Prostate gland (tissue), 2 donors: ENCODE measurements around the gene ADCYAP1. TPM values are rescaled to one million over a fixed set of nuclear protein-coding genes. Genes with fewer than 3 reads are reported as not detected.

Experiments
- DNase-seq: peaks from one replicate; pipeline ENCODE4 v3.0.0-alpha.2; 2019; ENCODE audit warnings: low spot score
- H3K27ac ChIP-seq, 2 donors: fragments of 200-600 bp; sonication (generic); 2 replicates each; pipeline ENCODE4 v1.5.1; 2017 to 2019
- H3K27me3 ChIP-seq: fragments of 200-600 bp; sonication (generic); replicated peaks from 2 replicates; pipeline ENCODE4 v1.5.1; 2019; ENCODE audit not compliant: insufficient read depth
- H3K36me3 ChIP-seq, 2 donors: fragments of 200-600 bp; sonication (generic); 1 replicate in 1 of 2; 2 replicates in 1 of 2; pipeline versions ENCODE4 v1.5.1 to v1.8.1; 2017 to 2019
- H3K4me1 ChIP-seq: fragments of 200-600 bp; sonication (generic); replicated peaks from 2 replicates; pipeline ENCODE4 v1.5.1; 2019
- H3K4me3 ChIP-seq, 2 donors: fragments of 200-600 bp; sonication (generic); 2 replicates each; pipeline ENCODE4 v1.5.1; 2017 to 2019
- H3K9me3 ChIP-seq: fragments of 200-600 bp; sonication (generic); 2 replicates; pipeline ENCODE4 v1.5.1; 2017
- CTCF ChIP-seq, 4 experiments: fragments of 200-600 bp in 2 of 4; fragments of 450-650 bp in 2 of 4; sonication (generic) in 2 of 4; IDR thresholded peaks; 1 replicate in 3 of 4; 2 replicates in 1 of 4; pipeline ENCODE4 v1.5.1; 2016 to 2019; ENCODE audit warnings: antibody characterized with exemption in 4 of 4, mild to moderate bottlenecking in 2 of 4, moderate library complexity in 2 of 4
- POLR2A ChIP-seq: fragments of 450-650 bp; IDR thresholded peaks from one replicate; pipeline ENCODE4 v1.6.1; 2016; ENCODE audit warnings: antibody characterized with exemption, mild to moderate bottlenecking
- POLR2AphosphoS5 ChIP-seq: sonication (generic); formaldehyde crosslinking; IDR thresholded peaks from one replicate; pipeline ENCODE4 v1.6.1; 2017; ENCODE audit warnings: antibody characterized with exemption
- WGBS: methylation state at CpG from one replicate; pipeline ENCODE4 v1.1.5; 2018; 5-methylcytosine and 5-hydroxymethylcytosine counted together
- intact Hi-C: fragments of 100-400 bp; cut with DNase I; formaldehyde crosslinking; loops from one replicate; pipeline ENCODE4 v1.14.2; 2022
- total RNA-seq, 2 donors: library from RNA; depleted of rRNA; stranded (reverse); fragments of >200 nt; gene quantifications; one replicate each; pipeline ENCODE4 v1.1.0, GENCODE V29; 2016

The ADCYAP1 gene
- total RNA-seq, 2 donors from 2014 or later = 2.2 to 2.7 TPM

GRCh38 chr18:944440-944839 is 39.8 kb downstream of the ADCYAP1 start:
- TF ChIP-seq POLR2AphosphoS5 = no peak
- no peak for TF ChIP-seq CTCF (IDR thresholded peaks at IDR 0.05)
- no peak for TF ChIP-seq POLR2A
- Histone ChIP-seq H3K4me1 (no peaks in the 10 kb centered on the region), H3K4me3 (no peak overlapping the region), H3K36me3 (no peaks in the 10 kb centered on the region), H3K9me3 (no peaks in the 10 kb centered on the region), H3K27me3 (no peaks in the 10 kb centered on the region), H3K27ac (no peak overlapping the region)
- WGBS = 6% methylated on average over 1 of the region's 1 CpG
- intact Hi-C loops = no loop called here
- DNase-seq = no peak

DNA sequence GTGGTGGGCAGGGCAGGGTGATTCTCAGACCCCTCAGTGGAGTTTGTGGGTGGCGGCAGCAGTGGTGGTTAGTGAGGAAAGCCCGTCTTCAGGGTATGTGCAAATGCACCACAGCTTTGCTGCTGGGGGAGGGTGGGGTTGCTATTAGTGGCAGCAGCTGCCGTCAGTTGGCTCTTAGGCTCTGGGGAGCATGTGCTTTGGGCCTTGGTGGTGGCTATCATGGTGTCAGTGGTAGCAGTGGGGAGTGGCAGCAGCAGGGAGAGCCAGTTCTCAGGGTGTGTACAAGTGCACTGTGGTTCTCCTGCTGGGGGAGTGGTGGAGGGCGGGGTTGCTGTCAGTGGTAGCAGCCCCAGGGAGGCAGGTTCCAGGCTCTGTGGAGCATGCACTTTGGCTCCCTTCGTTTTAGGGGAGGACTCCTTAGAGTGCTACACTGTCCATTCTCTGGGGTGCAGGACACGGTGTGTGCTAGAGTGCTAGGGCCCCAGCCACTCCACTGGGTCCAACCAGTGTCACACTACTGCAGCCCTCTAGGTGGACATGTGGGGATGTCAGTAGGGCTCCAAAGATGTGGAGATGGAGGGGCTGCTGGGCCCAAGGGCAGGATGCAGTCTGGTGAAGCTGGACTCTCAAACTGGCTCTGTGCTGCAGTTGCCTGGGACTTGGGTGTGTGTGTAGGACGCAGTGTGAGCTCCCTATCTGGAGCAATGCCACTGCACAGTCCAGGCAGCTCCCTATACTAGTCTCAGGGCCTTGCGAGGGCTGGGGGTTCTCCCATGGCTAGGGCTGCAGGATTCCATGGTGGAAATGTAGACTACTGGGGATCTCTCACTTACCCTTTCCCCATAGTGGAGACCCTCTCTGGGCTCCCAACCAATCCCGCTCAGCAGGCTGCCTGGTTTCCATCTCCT is 45.3 kb downstream of the ADCYAP1 start:
- Histone ChIP-seq H3K4me3 (no peak overlapping the region), H3K9me3 (no peaks in the 10 kb centered on the region), H3K4me1 (no peaks in the 10 kb centered on the region), H3K27ac (no peak overlapping the region), H3K36me3 (no peaks in the 10 kb centered on the region), H3K27me3 (no peaks in the 10 kb centered on the region)
- no peak for TF ChIP-seq POLR2A
- TF ChIP-seq CTCF (IDR thresholded peaks at IDR 0.05) = no peak
- no peak for TF ChIP-seq POLR2AphosphoS5
- intact Hi-C loops = no loop called here
- DNase-seq = no peak
- WGBS = 77% methylated on average over 9 of the region's 9 CpGs

DNA sequence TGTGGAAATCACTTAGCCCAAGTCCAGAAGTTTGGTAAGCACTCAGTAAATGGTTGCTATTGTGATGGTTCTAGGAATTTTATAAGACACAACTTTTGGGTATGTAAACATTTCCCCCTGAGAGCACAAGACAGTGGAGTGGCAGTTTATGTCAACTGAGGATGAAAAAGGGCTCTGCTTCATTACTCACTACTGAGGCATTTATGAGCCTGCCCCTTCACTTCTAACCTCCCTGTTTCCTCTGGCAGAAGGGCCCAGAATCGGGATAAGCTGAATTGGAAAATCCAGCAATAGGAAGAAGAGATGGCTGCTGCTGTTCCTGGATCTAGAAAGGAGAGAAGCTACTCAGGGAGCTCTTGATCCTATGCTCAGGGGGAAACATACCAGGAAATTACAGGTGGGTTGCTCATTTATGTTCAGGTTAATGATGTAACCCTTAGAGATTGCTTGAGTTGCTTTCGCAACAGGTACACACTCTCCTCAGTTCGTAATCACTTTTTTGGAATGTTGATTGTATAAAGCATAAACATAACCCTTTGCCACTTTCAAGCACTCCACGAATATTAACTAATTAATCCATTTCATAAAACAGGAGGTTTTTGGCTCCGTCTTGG is 46.3 kb downstream of the ADCYAP1 start:
- Histone ChIP-seq H3K27ac (no peak overlapping the region), H3K36me3 (no peaks in the 10 kb centered on the region), H3K4me3 (no peak overlapping the region), H3K9me3 (no peaks in the 10 kb centered on the region), H3K4me1 (no peaks in the 10 kb centered on the region), H3K27me3 (no peaks in the 10 kb centered on the region)
- TF ChIP-seq CTCF (IDR thresholded peaks at IDR 0.05) = no peak
- DNase-seq = no peak
- intact Hi-C loops = no loop called here
- WGBS = 45% methylated on average over 5 of the region's 5 CpGs

GRCh38 chr18:955384-956066 is 50.9 kb downstream of the ADCYAP1 start:
- DNase-seq = no peak
- Histone ChIP-seq H3K4me1 (no peaks in the 10 kb centered on the region), H3K27ac (no peak overlapping the region), H3K9me3 (no peaks in the 10 kb centered on the region), H3K27me3 (no peaks in the 10 kb centered on the region), H3K36me3 (no peaks in the 10 kb centered on the region), H3K4me3 (no peak overlapping the region)
- intact Hi-C loops = no loop called here
- 51% methylated on average over 6 of the region's 6 CpGs for WGBS
- TF ChIP-seq POLR2A (no peak), POLR2AphosphoS5 (no peak), CTCF (IDR thresholded peaks at IDR 0.05) (no peak)
